DMS153 treated with DMSO at 0.1 percent for 48 hours (cell line): ENCODE data around the gene C2CD5.
"Not testable (repeated sequence)": the region's sequence is repeated elsewhere in the genome, so short reads cannot be mapped to it uniquely, and the experiment has no call there.

ENCODE experiments used
- DNase-seq: peaks from one replicate; lab custom pipeline; 2025; ENCODE audit not compliant: unreplicated experiment; lab: John Stamatoyannopoulos, UW

C2CD5 gene

GRCh38 chr12:22536971-22537544 is 7.3 kb downstream of the C2CD5 start:
- DNase-seq, result no peak

- DNase-seq, result no peak
Measured at GRCh38 chr12:22536346-22536945, 7.9 kb downstream of the C2CD5 start.

- no peak for DNase-seq
Measured at GRCh38 chr12:22535478-22535877, 8.9 kb downstream of the C2CD5 start.

- no peak for DNase-seq
Measured at GRCh38 chr12:22535038-22535437, 9.3 kb downstream of the C2CD5 start.

- DNase-seq, result no peak
Measured at GRCh38 chr12:22533155-22533554, 11.2 kb downstream of the C2CD5 start.

GRCh38 chr12:22532317-22532716 is 12.0 kb downstream of the C2CD5 start:
- DNase-seq, result no peak

- DNase-seq, result no peak
Measured at GRCh38 chr12:22531205-22531604, 13.1 kb downstream of the C2CD5 start.

- DNase-seq, result peak; percentile 27
Measured at GRCh38 chr12:22529281-22530060, 14.9 kb downstream of the C2CD5 start.

- no peak for DNase-seq
Measured at GRCh38 chr12:22527999-22528398, 16.3 kb downstream of the C2CD5 start.

GRCh38 chr12:22526836-22527235 is 17.5 kb downstream of the C2CD5 start:
- no peak for DNase-seq

GRCh38 chr12:22525426-22525825 is 18.9 kb downstream of the C2CD5 start:
- DNase-seq, result no peak

- DNase-seq, result no peak
Measured at GRCh38 chr12:22518998-22519397, 25.3 kb downstream of the C2CD5 start.

GRCh38 chr12:22518060-22518719 is 26.2 kb downstream of the C2CD5 start:
- DNase-seq, result peak; percentile 28

- DNase-seq, result no peak
Measured at GRCh38 chr12:22514875-22515274, 29.5 kb downstream of the C2CD5 start.

GRCh38 chr12:22505826-22506225 is 38.5 kb downstream of the C2CD5 start:
- DNase-seq, result no peak

GRCh38 chr12:22500100-22500499 is 44.2 kb downstream of the C2CD5 start:
- no peak for DNase-seq

- no peak for DNase-seq
Measured at GRCh38 chr12:22499445-22499844, 44.9 kb downstream of the C2CD5 start.

GRCh38 chr12:22494319-22494718 is 50.0 kb downstream of the C2CD5 start:
- DNase-seq, result no peak

GRCh38 chr12:22491034-22491433 is 53.3 kb downstream of the C2CD5 start:
- DNase-seq, result no peak

- DNase-seq, result no peak
Measured at GRCh38 chr12:22488478-22488877, 55.9 kb downstream of the C2CD5 start.

GRCh38 chr12:22487683-22488082 is 56.7 kb downstream of the C2CD5 start:
- DNase-seq, result not testable (repeated sequence)
